Right cardiac atrium (tissue), 5 donors: ENCODE results near the gene JMY. TPM values are rescaled to one million over a fixed set of nuclear protein-coding genes. Genes with fewer than 3 reads are reported as not detected.

Experiments used
- ATAC-seq, 2 donors: fragments of 200-7000 bp; cut with Tn5 transposase; one replicate each; pipeline versions ENCODE4 v1.8.0 to v1.9.1; 2020; ENCODE audit warnings: moderate library complexity in 2 of 2, mild to moderate bottlenecking in 1 of 2
- DNase-seq, 3 donors: peaks; one replicate each; pipeline ENCODE4 v3.0.0-alpha.2; 2020
- H3K27ac ChIP-seq: one replicate; pipeline ENCODE4 v1.5.1; 2013; ENCODE audit warnings: mild to moderate bottlenecking, low read length, control low read depth, moderate library complexity
- H3K27me3 ChIP-seq: one replicate; pipeline ENCODE4 v1.6.1; 2013; ENCODE audit not compliant: control insufficient read depth, insufficient read depth
- H3K4me1 ChIP-seq: one replicate; pipeline ENCODE4 v1.6.1; 2013; ENCODE audit warnings: low read length; ENCODE audit not compliant: control insufficient read depth, insufficient read depth
- H3K4me3 ChIP-seq: one replicate; pipeline ENCODE4 v1.5.1; 2013; ENCODE audit warnings: low read length, control low read depth
- H3K9me3 ChIP-seq: one replicate; pipeline ENCODE4 v1.6.1; 2013; ENCODE audit warnings: low read length; ENCODE audit not compliant: control insufficient read depth
- WGBS: extraction: QIAGEN DNeasy Blood & Tissue Kit; methylation state at CpG from one replicate; pipeline ENCODE4 v1.1.7; 2013; 5-methylcytosine and 5-hydroxymethylcytosine counted together
- intact Hi-C, 4 donors: fragments of 100-400 bp; cut with DNase I; formaldehyde crosslinking; loops; one replicate each; pipeline versions ENCODE4 v1.11.0 to v1.14.0; 2022 to 2023
- polyA plus RNA-seq: library from polyadenylated mRNA; stranded (reverse); fragments of 200-250 nt; gene quantifications from one replicate; pipeline ENCODE4 v1.2.3, GENCODE V29; 2013
- total RNA-seq, 4 donors: library from RNA; stranded (reverse); fragmentation: NEBNext Ultra II Directional; extraction: Animal tissue kit (Norgen Biotek cat#: 25700); gene quantifications; one replicate each; pipeline ENCODE4 v1.2.1, GENCODE V29; 2021
- donor health status: healthy with polysubstance abuse.
- donor health status: DM: no; HTN: yes; CAD: no.
- donor health status: DM: no; HTN: no; CAD: no.
- donor health status: DM: no; HTN: yes; CAD: no; lungs with severe emphysema.
- donor health status: DM: yes; HTN: yes; CAD: no.

The JMY gene
- total and polyA plus RNA-seq, 5 donors: 4.1 to 14.5 (median 10.6) TPM

- Histone ChIP-seq H3K4me1 (peaks cover 2% of the 10 kb centered on the region), H3K4me3 (no peak overlapping the region), H3K27me3 (no peaks in the 10 kb centered on the region), H3K27ac (no peak overlapping the region), H3K9me3 (no peaks in the 10 kb centered on the region)
- WGBS: 48% methylated on average over 1 of the region's 1 CpG
- ATAC-seq (no peak), DNase-seq (no peak)
- intact Hi-C loops: no loop called here
Observed at GRCh38 chr5:79287907-79288306, 52.0 kb downstream of the JMY start.

- DNase-seq (no peak), ATAC-seq (no peak)
- H3K4me1 ChIP-seq: no peaks in the 10 kb centered on the region
- intact Hi-C loops: no loop called here
- WGBS: 93% methylated on average over 2 of the region's 2 CpGs
- no peak overlapping the region for H3K4me3 ChIP-seq
- H3K9me3 ChIP-seq: no peaks in the 10 kb centered on the region
- no peaks in the 10 kb centered on the region for H3K27me3 ChIP-seq
- H3K27ac ChIP-seq: no peak overlapping the region
Observed at GRCh38 chr5:79295029-79295428, 59.1 kb downstream of the JMY start.

GRCh38 chr5:79297661-79298060 lies 61.7 kb downstream of the JMY start:
- intact Hi-C loops: no loop called here
- WGBS: 64% methylated on average over 4 of the region's 4 CpGs
- H3K4me1 ChIP-seq: no peaks in the 10 kb centered on the region
- H3K27ac ChIP-seq: no peak overlapping the region
- DNase-seq (no peak), ATAC-seq (peak; percentile 50 to 72)
- no peaks in the 10 kb centered on the region for H3K9me3 ChIP-seq
- H3K27me3 ChIP-seq: no peaks in the 10 kb centered on the region
- no peak overlapping the region for H3K4me3 ChIP-seq

GRCh38 chr5:79301046-79301712 lies 65.2 kb downstream of the JMY start:
- no peaks in the 10 kb centered on the region for H3K4me1 ChIP-seq
- ATAC-seq: no peak
- intact Hi-C loops: no loop called here
- H3K9me3 ChIP-seq: no peaks in the 10 kb centered on the region
- H3K4me3 ChIP-seq: no peak overlapping the region
- no peak overlapping the region for H3K27ac ChIP-seq
- no peak for DNase-seq
- 96% methylated on average over 4 of the region's 4 CpGs for WGBS
- H3K27me3 ChIP-seq: no peaks in the 10 kb centered on the region

- Histone ChIP-seq H3K4me1 (no peaks in the 10 kb centered on the region), H3K4me3 (no peak overlapping the region), H3K27ac (no peak overlapping the region), H3K9me3 (no peaks in the 10 kb centered on the region), H3K27me3 (no peaks in the 10 kb centered on the region)
- DNase-seq (no peak), ATAC-seq (no peak)
- intact Hi-C loops: no loop called here
- 97% methylated on average over 1 of the region's 1 CpG for WGBS
Observed at GRCh38 chr5:79302454-79302853, 66.5 kb downstream of the JMY start.

- DNase-seq (no peak), ATAC-seq (no peak)
- intact Hi-C loops: no loop called here
- H3K4me1 ChIP-seq: no peaks in the 10 kb centered on the region
- no peak overlapping the region for H3K27ac ChIP-seq
- H3K4me3 ChIP-seq: no peak overlapping the region
- H3K27me3 ChIP-seq: no peaks in the 10 kb centered on the region
- H3K9me3 ChIP-seq: no peaks in the 10 kb centered on the region
- WGBS: 98% methylated on average over 1 of the region's 1 CpG
Observed at GRCh38 chr5:79305706-79306105, 69.8 kb downstream of the JMY start.

GRCh38 chr5:79318935-79319614 lies 83.1 kb downstream of the JMY start:
- Histone ChIP-seq H3K4me1 (no peaks in the 10 kb centered on the region), H3K4me3 (no peak overlapping the region), H3K27me3 (no peaks in the 10 kb centered on the region), H3K9me3 (no peaks in the 10 kb centered on the region), H3K27ac (no peak overlapping the region)
- no peak for DNase-seq
- no peak for ATAC-seq
- intact Hi-C loops: no loop called here
- 98% methylated on average over 3 of the region's 3 CpGs for WGBS

GRCh38 chr5:79329453-79329852 lies 93.5 kb downstream of the JMY start:
- H3K4me3 ChIP-seq: no peak overlapping the region
- 80% methylated on average over 4 of the region's 4 CpGs for WGBS
- no peaks in the 10 kb centered on the region for H3K4me1 ChIP-seq
- intact Hi-C loops: no loop called here
- no peak overlapping the region for H3K27ac ChIP-seq
- H3K27me3 ChIP-seq: no peaks in the 10 kb centered on the region
- H3K9me3 ChIP-seq: peaks cover 2% of the 10 kb centered on the region
- DNase-seq (no peak), ATAC-seq (no peak)

GRCh38 chr5:79330071-79330470 lies 94.1 kb downstream of the JMY start:
- WGBS: 74% methylated on average over 5 of the region's 5 CpGs
- H3K27me3 ChIP-seq: no peaks in the 10 kb centered on the region
- intact Hi-C loops: no loop called here
- H3K9me3 ChIP-seq: peaks cover 2% of the 10 kb centered on the region
- DNase-seq: no peak
- no peak overlapping the region for H3K4me3 ChIP-seq
- H3K4me1 ChIP-seq: no peaks in the 10 kb centered on the region
- no peak overlapping the region for H3K27ac ChIP-seq
- no peak for ATAC-seq

GRCh38 chr5:79333852-79334557 lies 98.1 kb downstream of the JMY start:
- 74% methylated on average over 10 of the region's 10 CpGs for WGBS
- ATAC-seq (no peak), DNase-seq (no peak)
- Histone ChIP-seq H3K4me1 (no peaks in the 10 kb centered on the region), H3K4me3 (no peak overlapping the region), H3K27ac (no peak overlapping the region), H3K27me3 (no peaks in the 10 kb centered on the region), H3K9me3 (peaks cover 2% of the 10 kb centered on the region)
- intact Hi-C loops: no loop called here

- no peaks in the 10 kb centered on the region for H3K9me3 ChIP-seq
- no peaks in the 10 kb centered on the region for H3K27me3 ChIP-seq
- intact Hi-C loops: no loop called here
- DNase-seq: no peak
- WGBS: 81% methylated on average over 6 of the region's 6 CpGs
- H3K4me1 ChIP-seq: no peaks in the 10 kb centered on the region
- no peak for ATAC-seq
- H3K4me3 ChIP-seq: no peak overlapping the region
- H3K27ac ChIP-seq: no peak overlapping the region
Observed at GRCh38 chr5:79346420-79346824, 110.5 kb downstream of the JMY start.
